Activated CD4-positive, alpha-beta T cell treated with anti-CD3 and anti-CD28 coated beads, Interleukin-2, amount 10 ng/mL, durations not matched to agents 7 days and 5 days (primary cell): ENCODE data around the gene ZC3H7A. TPM values are rescaled to one million over a fixed set of nuclear protein-coding genes. Genes with fewer than 3 reads are reported as not detected.
"Not testable (repeated sequence)": the region's sequence is repeated elsewhere in the genome, so short reads cannot be mapped to it uniquely, and the experiment has no call there.

ENCODE experiments used
- CTCF ChIA-PET: fragments of 350-600 bp; sonication (Branson Sonifier 250); formaldehyde crosslinking; loops from one replicate; lab custom pipeline; 2021; ENCODE audit warnings: antibody characterized with exemption; lab: Charles Lee
- POLR2A ChIA-PET: fragments of 350-600 bp; sonication (Branson Sonifier 250); formaldehyde crosslinking; loops from one replicate; lab custom pipeline; 2021; ENCODE audit warnings: antibody characterized with exemption; lab: Charles Lee
- DNase-seq: peaks from one replicate; pipeline ENCODE4 v3.0.0-alpha.2; 2020
- H3K27ac Mint-ChIP-seq: one replicate; pipeline ENCODE4 v1.8.0; 2021; ENCODE audit warnings: mild to moderate bottlenecking, moderate library complexity, mixed read lengths
- H3K27me3 Mint-ChIP-seq: one replicate; pipeline ENCODE4 v1.8.0; 2021; ENCODE audit warnings: mixed read lengths
- H3K36me3 Mint-ChIP-seq: one replicate; pipeline ENCODE4 v1.8.0; 2021; ENCODE audit warnings: low read depth, mixed read lengths
- H3K4me1 Mint-ChIP-seq: one replicate; pipeline ENCODE4 v1.8.0; 2021; ENCODE audit warnings: mixed read lengths
- H3K4me3 Mint-ChIP-seq: one replicate; pipeline ENCODE4 v1.8.0; 2021; ENCODE audit warnings: mild to moderate bottlenecking, moderate library complexity, mixed read lengths
- H3K9me3 Mint-ChIP-seq: one replicate; pipeline ENCODE4 v1.8.0; 2021; ENCODE audit warnings: mixed read lengths
- total RNA-seq, 2 experiments: library from RNA; stranded (reverse); gene quantifications; one replicate each; pipeline ENCODE4 v1.2.3, GENCODE V29; 2021

Gene ZC3H7A
- total RNA-seq, 2 experiments from 2014 or later = 68.0 to 76.9 TPM

DNA sequence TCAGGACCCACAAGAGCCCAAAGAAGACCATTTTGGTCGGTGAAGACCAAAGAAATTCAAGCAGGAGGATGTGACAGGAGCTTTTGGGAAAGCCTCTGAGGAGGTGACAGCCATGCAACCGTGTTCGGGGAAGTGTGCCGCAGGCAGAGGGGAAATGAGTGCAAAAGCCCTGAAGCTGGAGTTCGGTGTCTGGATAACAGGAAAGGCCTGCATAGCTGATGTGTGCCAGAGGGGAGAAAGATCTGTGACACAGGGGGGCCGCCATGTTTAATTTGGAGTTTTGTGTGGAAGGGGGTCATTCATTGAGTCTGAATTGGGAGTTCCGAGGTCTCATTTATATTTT, 870 bp upstream of the ZC3H7A start:
- peak overlapping the region; percentile 92 for H3K4me3 Mint-ChIP-seq
- H3K9me3 Mint-ChIP-seq = no peaks in the 10 kb centered on the region
- ChIA-PET CTCF (interaction anchor here (0.5 to 5.9 kb wide), 25 partner anchors 10 to 847 kb away, joined by 3 to 62 read pairs (median 4); partner anchors contain the start of genes GSPT1 and TXNDC11), POLR2A (interaction anchor here (1.0 kb wide), 1 partner anchor 59 kb away, joined by 4 read pairs; no protein-coding TSS in a partner anchor)
- H3K4me1 Mint-ChIP-seq = peaks cover 58% of the 10 kb centered on the region
- H3K27me3 Mint-ChIP-seq = no peaks in the 10 kb centered on the region
- DNase-seq = no peak
- peaks cover 21% of the 10 kb centered on the region for H3K36me3 Mint-ChIP-seq
- peak overlapping the region; percentile 98 for H3K27ac Mint-ChIP-seq

DNA sequence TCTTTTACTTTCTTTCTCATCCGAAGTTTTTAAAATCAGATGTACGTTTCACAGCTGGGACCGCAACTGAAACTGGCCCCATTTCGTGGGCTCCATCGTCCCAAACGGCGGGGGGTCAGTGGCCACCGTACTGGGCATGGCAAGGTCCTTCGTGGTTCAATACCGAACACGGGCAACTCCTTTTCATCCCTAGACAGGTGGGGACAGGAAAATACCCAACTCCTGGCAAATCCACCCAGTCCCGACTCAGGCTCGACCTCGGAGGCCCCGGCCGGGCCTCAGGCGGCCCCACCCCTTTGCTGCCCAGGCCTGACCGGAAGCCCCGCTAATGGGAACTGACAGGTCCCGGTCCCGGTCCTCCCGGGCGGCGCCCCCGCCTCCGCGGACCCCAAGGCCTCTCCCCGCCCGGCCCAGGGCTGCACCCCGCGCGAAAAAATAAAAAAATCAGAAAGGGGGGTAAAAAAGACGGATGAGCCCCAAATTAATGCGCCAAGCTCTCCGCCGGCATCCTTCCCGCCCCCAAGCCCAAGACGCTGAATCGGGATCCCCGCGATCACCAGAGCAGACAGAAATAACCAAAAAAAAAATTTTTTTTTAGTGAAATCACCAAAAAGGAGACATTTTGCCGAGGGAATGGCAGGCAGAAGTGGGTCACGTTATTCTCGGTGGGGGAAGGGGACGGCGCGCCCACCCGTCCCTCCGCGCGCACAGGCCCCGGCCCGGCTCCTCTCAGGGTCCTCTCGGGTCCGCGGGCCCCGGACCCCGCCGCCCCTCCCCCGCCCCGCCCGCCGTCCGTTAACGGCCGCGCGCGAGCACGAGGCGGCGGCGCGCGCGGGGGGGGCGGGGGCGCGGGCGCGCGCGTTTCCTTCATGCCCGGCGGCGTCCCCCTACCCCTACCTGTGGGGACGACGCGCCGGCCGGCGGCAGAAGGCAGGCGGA, 562 bp downstream of the ZC3H7A start:
- Mint-ChIP-seq H3K27me3 (no peaks in the 10 kb centered on the region), H3K4me3 (peak overlapping the region; percentile 89), H3K36me3 (peaks cover 24% of the 10 kb centered on the region), H3K9me3 (no peaks in the 10 kb centered on the region), H3K27ac (peak overlapping the region; percentile 96), H3K4me1 (peaks cover 72% of the 10 kb centered on the region)
- POLR2A ChIA-PET = interaction anchor here (0.6 to 1.0 kb wide), 3 partner anchors 10 to 259 kb away, joined by 3 to 6 read pairs (median 6); partner anchors contain the start of gene TXNDC11
- CTCF ChIA-PET = interaction anchor here (0.7 to 5.9 kb wide), 37 partner anchors 10 to 848 kb away, joined by 3 to 62 read pairs (median 4); partner anchors contain the start of genes GSPT1 and TXNDC11
- DNase-seq = peak; percentile 25

DNA sequence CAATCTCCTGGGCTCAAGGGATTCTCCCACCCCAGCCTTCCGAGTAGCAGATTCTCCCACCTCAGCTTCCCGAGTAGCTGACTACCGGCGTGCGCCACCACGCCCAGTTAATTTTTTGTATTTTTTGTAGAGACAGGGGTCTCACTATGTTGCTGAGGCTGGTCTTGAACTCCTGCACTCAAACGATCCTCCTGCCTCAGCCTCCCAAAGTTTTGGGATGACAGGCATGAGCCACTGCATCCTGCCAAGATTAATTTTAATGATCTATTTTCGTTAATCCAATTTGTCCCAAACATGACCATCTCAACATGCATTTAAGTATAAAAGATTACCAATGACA, 1.2 kb downstream of the ZC3H7A start:
- Mint-ChIP-seq H3K9me3 (no peaks in the 10 kb centered on the region), H3K4me1 (peaks cover 77% of the 10 kb centered on the region), H3K4me3 (peak overlapping the region; percentile 89), H3K27me3 (no peaks in the 10 kb centered on the region), H3K36me3 (peaks cover 29% of the 10 kb centered on the region), H3K27ac (peak overlapping the region; percentile 96)
- ChIA-PET CTCF (interaction anchor here (1.6 to 5.9 kb wide), 4 partner anchors 10 to 64 kb away, joined by 4 to 62 read pairs (median 16); no protein-coding TSS in a partner anchor), POLR2A (interaction anchor here (0.6 kb wide), 1 partner anchor 260 kb away, joined by 6 read pairs; no protein-coding TSS in a partner anchor)
- DNase-seq = no peak

GRCh38 chr16:11794996-11795886, 1.8 kb downstream of the ZC3H7A start:
- H3K27ac Mint-ChIP-seq = peak overlapping the region; percentile 96
- H3K4me1 Mint-ChIP-seq = peaks cover 75% of the 10 kb centered on the region
- H3K27me3 Mint-ChIP-seq = no peaks in the 10 kb centered on the region
- POLR2A ChIA-PET = interaction anchor here (0.6 kb wide), 1 partner anchor 260 kb away, joined by 6 read pairs; no protein-coding TSS in a partner anchor
- H3K36me3 Mint-ChIP-seq = peaks cover 31% of the 10 kb centered on the region
- no peaks in the 10 kb centered on the region for H3K9me3 Mint-ChIP-seq
- no peak for DNase-seq
- peak overlapping the region; percentile 89 for H3K4me3 Mint-ChIP-seq
- CTCF ChIA-PET = interaction anchor here (2.6 to 5.9 kb wide), 2 partner anchors 9 to 13 kb away, joined by 18 to 62 read pairs; no protein-coding TSS in a partner anchor

GRCh38 chr16:11794447-11794846, 2.6 kb downstream of the ZC3H7A start:
- POLR2A ChIA-PET = no interaction called here
- DNase-seq = no peak

DNA sequence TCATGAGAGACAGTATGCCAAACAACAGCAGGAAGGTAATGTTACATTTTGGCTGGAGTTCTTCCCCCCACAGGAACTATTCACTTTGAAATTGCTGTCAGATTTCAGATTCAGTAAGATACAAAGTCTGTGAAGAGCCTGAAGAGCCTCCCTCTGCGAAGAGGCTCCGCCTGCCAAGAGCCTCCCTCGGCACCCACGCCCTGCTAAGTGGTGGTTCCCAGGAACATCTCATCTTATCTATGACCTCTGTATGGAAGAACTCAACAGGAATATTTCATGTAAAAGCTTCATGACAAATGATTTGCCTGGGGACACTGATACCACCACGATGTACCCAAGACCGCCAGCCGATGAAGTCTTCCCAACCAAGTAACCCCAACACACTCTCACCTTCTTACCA, 3.2 kb downstream of the ZC3H7A start:
- H3K36me3 Mint-ChIP-seq = peaks cover 33% of the 10 kb centered on the region
- peaks cover 69% of the 10 kb centered on the region for H3K4me1 Mint-ChIP-seq
- H3K4me3 Mint-ChIP-seq = peak overlapping the region; percentile 17
- H3K27me3 Mint-ChIP-seq = no peaks in the 10 kb centered on the region
- POLR2A ChIA-PET = no interaction called here
- H3K27ac Mint-ChIP-seq = peak overlapping the region; percentile 96
- CTCF ChIA-PET = no interaction called here
- no peak for DNase-seq
- no peaks in the 10 kb centered on the region for H3K9me3 Mint-ChIP-seq

More at GRCh38 chr16:11794447-11794846, 2.6 kb downstream of the ZC3H7A start:
- H3K4me1 Mint-ChIP-seq = peaks cover 71% of the 10 kb centered on the region
- H3K27me3 Mint-ChIP-seq = no peaks in the 10 kb centered on the region
- peak overlapping the region; percentile 96 for H3K27ac Mint-ChIP-seq
- CTCF ChIA-PET = no interaction called here
- no peaks in the 10 kb centered on the region for H3K9me3 Mint-ChIP-seq
- peak overlapping the region; percentile 89 for H3K4me3 Mint-ChIP-seq
- peaks cover 33% of the 10 kb centered on the region for H3K36me3 Mint-ChIP-seq

- POLR2A ChIA-PET = no interaction called here
- Mint-ChIP-seq H3K4me1 (peaks cover 66% of the 10 kb centered on the region), H3K27ac (peak overlapping the region; percentile 88), H3K4me3 (peak overlapping the region; percentile 30), H3K27me3 (no peaks in the 10 kb centered on the region), H3K36me3 (peaks cover 33% of the 10 kb centered on the region), H3K9me3 (no peaks in the 10 kb centered on the region)
- peak; percentile 30 for DNase-seq
- CTCF ChIA-PET = interaction anchor here (0.6 to 2.3 kb wide), 3 partner anchors 11 to 20 kb away, joined by 3 to 14 read pairs (median 3); no protein-coding TSS in a partner anchor
Measured at GRCh38 chr16:11792410-11793241, 4.4 kb downstream of the ZC3H7A start.

DNA sequence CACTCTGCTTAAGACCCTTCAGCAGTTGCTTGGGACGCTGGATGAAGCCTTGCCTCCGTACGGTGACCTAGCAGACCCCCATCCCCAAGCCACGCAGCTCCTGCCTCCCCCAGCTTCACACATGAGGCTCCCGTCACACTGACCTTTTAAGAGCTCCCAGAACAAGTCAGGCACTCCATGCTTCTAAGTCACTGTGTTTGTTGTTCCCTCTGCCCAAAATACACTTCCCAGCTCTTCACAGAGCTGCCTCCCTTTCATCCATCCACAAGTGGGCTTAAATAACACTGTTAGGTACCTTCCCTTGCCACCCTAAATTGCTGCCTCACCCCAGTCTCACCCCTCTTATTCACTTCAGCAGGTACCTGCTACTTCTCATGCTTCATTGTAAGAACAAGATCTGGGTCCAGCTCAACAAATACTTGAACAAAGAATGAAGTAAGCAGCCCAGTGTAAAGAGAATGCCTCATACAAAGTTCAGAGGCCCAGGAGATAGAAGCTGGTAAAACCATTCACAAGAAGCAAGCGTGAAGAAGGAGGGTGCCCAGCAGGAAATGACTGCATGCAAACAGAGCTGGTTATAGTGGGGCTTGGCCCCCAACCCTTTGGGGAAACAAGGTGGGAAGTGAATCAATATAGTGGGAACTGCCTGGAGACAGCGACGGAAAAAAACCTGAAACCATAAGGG, 5.8 kb downstream of the ZC3H7A start:
- no peak for DNase-seq
- Mint-ChIP-seq H3K36me3 (peaks cover 33% of the 10 kb centered on the region), H3K4me3 (no peak overlapping the region), H3K27ac (peak overlapping the region; percentile 31), H3K4me1 (peaks cover 80% of the 10 kb centered on the region), H3K27me3 (no peaks in the 10 kb centered on the region), H3K9me3 (no peaks in the 10 kb centered on the region)
- POLR2A ChIA-PET = no interaction called here
- CTCF ChIA-PET = interaction anchor here (0.6 to 2.3 kb wide), 2 partner anchors 10 to 57 kb away, joined by 3 to 14 read pairs; no protein-coding TSS in a partner anchor

DNA sequence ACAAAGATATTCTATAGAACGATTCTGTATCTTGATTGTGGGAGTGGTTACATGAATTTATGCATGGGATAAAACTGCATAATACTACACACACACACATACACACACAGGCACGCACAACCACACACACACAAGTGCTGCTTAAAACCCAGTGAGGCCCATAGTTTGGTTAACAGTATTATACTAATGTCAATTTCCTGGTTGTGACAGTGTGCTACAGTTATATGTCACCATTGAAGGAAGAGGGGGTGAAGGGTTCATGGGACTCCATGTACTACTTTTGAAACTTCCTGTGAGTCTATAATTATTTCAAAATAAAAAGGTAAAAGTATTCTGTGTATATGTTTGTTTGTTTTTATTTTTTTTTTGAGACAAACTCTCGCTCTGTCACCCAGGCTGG, 8.1 kb downstream of the ZC3H7A start:
- POLR2A ChIA-PET = no interaction called here
- H3K9me3 Mint-ChIP-seq = no peaks in the 10 kb centered on the region
- CTCF ChIA-PET = no interaction called here
- H3K36me3 Mint-ChIP-seq = peaks cover 13% of the 10 kb centered on the region
- H3K27ac Mint-ChIP-seq = no peak overlapping the region
- peaks cover 67% of the 10 kb centered on the region for H3K4me1 Mint-ChIP-seq
- no peak for DNase-seq
- H3K27me3 Mint-ChIP-seq = no peaks in the 10 kb centered on the region
- H3K4me3 Mint-ChIP-seq = no peak overlapping the region

DNA sequence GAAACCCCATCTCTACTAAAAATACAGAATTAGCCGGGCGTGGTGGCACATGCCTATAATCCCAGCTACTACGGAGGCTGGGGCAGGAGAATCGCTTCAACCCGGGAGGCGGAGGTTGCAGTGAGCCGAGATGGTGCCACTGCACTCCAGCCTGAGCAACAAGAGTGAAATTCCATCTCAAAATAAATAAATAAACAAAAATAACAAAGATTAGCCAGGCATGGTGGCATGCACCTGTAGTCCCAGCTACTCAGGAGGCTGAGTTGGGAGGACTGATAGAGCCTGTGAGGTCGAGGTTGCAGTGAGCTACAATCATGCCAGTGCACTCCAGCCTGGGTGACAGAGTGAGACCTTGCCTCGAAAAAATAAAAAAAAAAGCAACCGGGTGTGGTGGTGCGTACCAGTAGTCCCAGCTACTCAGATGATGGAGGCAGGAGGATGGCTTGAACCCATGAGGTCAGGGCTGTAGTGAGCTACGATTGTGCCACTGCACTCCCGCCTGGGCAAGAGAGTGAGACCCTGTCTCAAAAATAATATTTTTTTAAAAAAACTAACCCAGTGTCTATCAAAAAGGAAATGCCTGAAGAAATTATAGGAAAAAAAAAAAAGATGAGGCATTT, 12.0 kb downstream of the ZC3H7A start:
- H3K27me3 Mint-ChIP-seq, H3K4me3 Mint-ChIP-seq, H3K9me3 Mint-ChIP-seq, DNase-seq, POLR2A ChIA-PET: not testable (repeated sequence)
- H3K36me3 Mint-ChIP-seq = peaks cover 17% of the 10 kb centered on the region
- H3K4me1 Mint-ChIP-seq = peaks cover 69% of the 10 kb centered on the region
- CTCF ChIA-PET = interaction anchor here (0.6 to 5.0 kb wide), 2 partner anchors 13 to 222 kb away, joined by 4 to 62 read pairs; partner anchors contain the start of gene ZC3H7A
- H3K27ac Mint-ChIP-seq = peak overlapping the region; percentile 87

GRCh38 chr16:11784381-11784780, 12.7 kb downstream of the ZC3H7A start:
- CTCF ChIA-PET = interaction anchor here (0.7 to 5.0 kb wide), 3 partner anchors 14 to 73 kb away, joined by 3 to 62 read pairs (median 3); partner anchors contain the start of gene ZC3H7A
- H3K27me3 Mint-ChIP-seq, POLR2A ChIA-PET, DNase-seq, H3K9me3 Mint-ChIP-seq: not testable (repeated sequence)
- peaks cover 20% of the 10 kb centered on the region for H3K36me3 Mint-ChIP-seq
- peaks cover 66% of the 10 kb centered on the region for H3K4me1 Mint-ChIP-seq
- H3K27ac Mint-ChIP-seq = peak overlapping the region; percentile 84
- H3K4me3 Mint-ChIP-seq = peak overlapping the region; percentile 29
